H9 (cell line): Measurements from ENCODE around the gene TRAF7. TPM values are rescaled to one million over a fixed set of nuclear protein-coding genes. Genes with fewer than 3 reads are reported as not detected.
"Not testable (repeated sequence)": the region's sequence is repeated elsewhere in the genome, so short reads cannot be mapped to it uniquely, and the experiment has no call there.

Experiments
- DNase-seq: peaks from one replicate; pipeline ENCODE4 v3.0.0-alpha.2; 2017
- H2AFZ ChIP-seq: one replicate; pipeline ENCODE4 v1.6.1; 2013; ENCODE audit warnings: mild to moderate bottlenecking, low read length, control low read depth, moderate library complexity
- H2AK5ac ChIP-seq: 2 replicates; pipeline ENCODE4 v1.6.1; 2013; ENCODE audit warnings: low read length, control low read depth, mixed read lengths; ENCODE audit not compliant: insufficient read length
- H2BK120ac ChIP-seq: one replicate; pipeline ENCODE4 v1.6.1; 2013; ENCODE audit warnings: low read depth, mild to moderate bottlenecking, low read length, control low read depth, inconsistent platforms; ENCODE audit not compliant: poor library complexity, severe bottlenecking
- H2BK12ac ChIP-seq: 2 replicates; pipeline ENCODE4 v1.6.1; 2013; ENCODE audit warnings: low read length, control low read depth, mixed read lengths, low read depth; ENCODE audit not compliant: insufficient read length
- H2BK15ac ChIP-seq: 2 replicates; pipeline ENCODE4 v1.6.1; 2013; ENCODE audit warnings: low read depth, low read length, control low read depth
- H2BK20ac ChIP-seq: one replicate; pipeline ENCODE4 v1.6.1; 2013; ENCODE audit warnings: low read depth, mild to moderate bottlenecking, low read length, control low read depth, inconsistent platforms; ENCODE audit not compliant: poor library complexity, severe bottlenecking
- H2BK5ac ChIP-seq: 2 replicates; pipeline ENCODE4 v1.6.1; 2013; ENCODE audit warnings: low read length, control low read depth, mixed read lengths; ENCODE audit not compliant: insufficient read length
- H3K14ac ChIP-seq: 2 replicates; pipeline ENCODE4 v1.6.1; 2013; ENCODE audit warnings: low read length, control low read depth; ENCODE audit not compliant: insufficient read depth
- H3K18ac ChIP-seq: 2 replicates; pipeline ENCODE4 v1.6.1; 2013; ENCODE audit warnings: low read depth, mild to moderate bottlenecking, mixed read lengths, low read length, control low read depth; ENCODE audit not compliant: insufficient read length
- H3K23ac ChIP-seq: 2 replicates; pipeline ENCODE4 v1.6.1; 2013; ENCODE audit warnings: low read length, control low read depth, mixed read lengths, low read depth; ENCODE audit not compliant: insufficient read length
- H3K23me2 ChIP-seq: 2 replicates; pipeline ENCODE4 v1.6.1; 2013; ENCODE audit warnings: low read depth, mild to moderate bottlenecking, mixed read lengths, low read length, control low read depth; ENCODE audit not compliant: insufficient read length, poor library complexity, severe bottlenecking
- H3K27ac ChIP-seq: 2 replicates; pipeline ENCODE4 v1.5.1; 2013; ENCODE audit warnings: low read length, control low read depth, mixed read lengths, low read depth; ENCODE audit not compliant: insufficient read length
- H3K27me3 ChIP-seq: 2 replicates; pipeline ENCODE4 v1.6.1; 2013; ENCODE audit warnings: low read length, control low read depth, inconsistent platforms; ENCODE audit not compliant: insufficient read depth
- H3K4ac ChIP-seq: 2 replicates; pipeline ENCODE4 v1.6.1; 2013; ENCODE audit warnings: low read depth, mild to moderate bottlenecking, control low read depth, inconsistent platforms, low read length, moderate library complexity
- H3K4me1 ChIP-seq: 2 replicates; pipeline ENCODE4 v1.6.1; 2013; ENCODE audit warnings: low read length, control low read depth, inconsistent platforms; ENCODE audit not compliant: insufficient read depth
- H3K4me2 ChIP-seq: 2 replicates; pipeline ENCODE4 v1.6.1; 2013; ENCODE audit warnings: low read length, control low read depth, mixed read lengths; ENCODE audit not compliant: insufficient read length, insufficient read depth
- H3K56ac ChIP-seq: 2 replicates; pipeline ENCODE4 v1.6.1; 2013; ENCODE audit warnings: low read depth, mild to moderate bottlenecking, mixed read lengths, low read length, control low read depth; ENCODE audit not compliant: insufficient read length
- H3K79me1 ChIP-seq: 2 replicates; pipeline ENCODE4 v1.6.1; 2013; ENCODE audit warnings: low read depth, mild to moderate bottlenecking, moderate library complexity, low read length, control low read depth, inconsistent platforms; ENCODE audit not compliant: insufficient read depth, poor library complexity, severe bottlenecking
- H3K79me2 ChIP-seq: 2 replicates; pipeline ENCODE4 v1.6.1; 2013; ENCODE audit warnings: low read length, control low read depth, inconsistent platforms; ENCODE audit not compliant: insufficient read depth
- H3K9ac ChIP-seq: 2 replicates; pipeline ENCODE4 v1.6.1; 2013; ENCODE audit warnings: low read length, control low read depth, mixed read lengths; ENCODE audit not compliant: insufficient read length; ENCODE audit errors: extremely low read depth
- H3K9me3 ChIP-seq: one replicate; pipeline ENCODE4 v1.6.1; 2013; ENCODE audit warnings: low read depth, low read length, inconsistent platforms; ENCODE audit not compliant: control insufficient read depth
- H3T11ph ChIP-seq: one replicate; pipeline ENCODE4 v1.6.1; 2013; ENCODE audit warnings: mild to moderate bottlenecking, low read length, control low read depth, inconsistent platforms
- H4K20me1 ChIP-seq: one replicate; pipeline ENCODE4 v1.6.1; 2013; ENCODE audit not compliant: control insufficient read depth, insufficient read length, insufficient read depth
- H4K5ac ChIP-seq: 2 replicates; pipeline ENCODE4 v1.6.1; 2013; ENCODE audit warnings: low read depth, mild to moderate bottlenecking, mixed read lengths, low read length, control low read depth; ENCODE audit not compliant: insufficient read length
- H4K8ac ChIP-seq: replicated peaks from 2 replicates; pipeline ENCODE4 v1.6.1; 2013; ENCODE audit warnings: low read length, control low read depth, mixed read lengths, low read depth; ENCODE audit not compliant: insufficient read length
- H4K91ac ChIP-seq: 2 replicates; pipeline ENCODE4 v1.6.1; 2013; ENCODE audit warnings: low read depth, mild to moderate bottlenecking, moderate library complexity, mixed read lengths, low read length, control low read depth; ENCODE audit not compliant: insufficient read length
- H3K27ac Mint-ChIP-seq, 3 experiments: 2 replicates in 2 of 3; 3 replicates in 1 of 3; pipeline ENCODE4 v1.8.0; 2020 to 2021; ENCODE audit warnings: mixed read lengths in 3 of 3, mild to moderate bottlenecking in 1 of 3, moderate library complexity in 1 of 3
- H3K27me3 Mint-ChIP-seq: 2 replicates; pipeline ENCODE4 v1.8.0; 2021; ENCODE audit warnings: low read depth, mild to moderate bottlenecking, moderate library complexity, mixed read lengths
- H3K36me3 Mint-ChIP-seq, 3 experiments: 2 replicates in 2 of 3; 3 replicates in 1 of 3; pipeline ENCODE4 v1.8.0; 2020 to 2021; ENCODE audit warnings: low read depth in 3 of 3, mixed read lengths in 3 of 3; ENCODE audit not compliant: insufficient read depth in 1 of 3
- H3K4me1 Mint-ChIP-seq, 2 experiments: 2 replicates each; pipeline ENCODE4 v1.8.0; 2020; ENCODE audit warnings: mixed read lengths in 2 of 2
- H3K4me3 Mint-ChIP-seq, 2 experiments: 2 replicates in 1 of 2; 3 replicates in 1 of 2; pipeline ENCODE4 v1.8.0; 2020 to 2021; ENCODE audit warnings: mild to moderate bottlenecking in 2 of 2, mixed read lengths in 2 of 2, moderate library complexity in 1 of 2
- H3K9me3 Mint-ChIP-seq, 2 experiments: 2 replicates in 1 of 2; 3 replicates in 1 of 2; pipeline ENCODE4 v1.8.0; 2020; ENCODE audit warnings: mild to moderate bottlenecking in 2 of 2, mixed read lengths in 2 of 2, moderate library complexity in 1 of 2
- WGBS: extraction: QIAGEN DNeasy Blood & Tissue Kit; methylation state at CpG from one replicate; pipeline ENCODE4 v1.1.7; 2013; ENCODE audit warnings: missing lambda C conversion rate, low lambda C conversion rate, mixed read lengths; ENCODE audit not compliant: insufficient read length; ENCODE audit errors: extremely low coverage; 5-methylcytosine and 5-hydroxymethylcytosine counted together
- total RNA-seq: library from RNA; stranded (reverse); gene quantifications from 2 replicates; pipeline ENCODE4 v1.2.1, GENCODE V29; 2021

The TRAF7 gene
- total RNA-seq, 1 experiment from 2014 or later: 108 TPM

- not testable (repeated sequence) for H3K9me3 ChIP-seq, H2BK12ac ChIP-seq, H3K23ac ChIP-seq, H3K27ac Mint-ChIP-seq, H2AK5ac ChIP-seq, H2BK5ac ChIP-seq, H3K56ac ChIP-seq, H4K91ac ChIP-seq, H2AFZ ChIP-seq, H3K27ac ChIP-seq, H4K20me1 ChIP-seq, H3K14ac ChIP-seq, H3K4me1 ChIP-seq, H3K23me2 ChIP-seq, DNase-seq, H3T11ph ChIP-seq, H2BK120ac ChIP-seq, H3K4ac ChIP-seq, H2BK20ac ChIP-seq, H3K9ac ChIP-seq, H4K8ac ChIP-seq, H3K9me3 Mint-ChIP-seq, H3K4me3 Mint-ChIP-seq, H3K27me3 ChIP-seq, H3K4me2 ChIP-seq, H2BK15ac ChIP-seq, H3K79me2 ChIP-seq, H3K18ac ChIP-seq, H3K4me1 Mint-ChIP-seq, H3K79me1 ChIP-seq, H4K5ac ChIP-seq, H3K27me3 Mint-ChIP-seq
- H3K36me3 Mint-ChIP-seq: peaks cover 2 to 22% (median 13%) of the 10 kb centered on the region in 3 experiments; a peak in 6 of 7 replicates
- WGBS: no CpG with 5 or more reads among the region's 36 CpGs
Observed at GRCh38 chr16:2111009-2111353, 44.6 kb upstream of the TRAF7 start.

GRCh38 chr16:2111412-2112335 is 43.9 kb upstream of the TRAF7 start:
- H3K4ac ChIP-seq, H3K23me2 ChIP-seq, H3K18ac ChIP-seq, H4K5ac ChIP-seq, H3K9me3 ChIP-seq, H4K8ac ChIP-seq, H2BK5ac ChIP-seq, H2BK15ac ChIP-seq, H2BK12ac ChIP-seq, H3K27me3 Mint-ChIP-seq, H3K9ac ChIP-seq, H3K56ac ChIP-seq, H3K4me1 Mint-ChIP-seq, H3K4me2 ChIP-seq, H3K4me3 Mint-ChIP-seq, H2BK120ac ChIP-seq, H3K14ac ChIP-seq, H3K79me1 ChIP-seq, H2AFZ ChIP-seq, H3K27me3 ChIP-seq, H3K27ac Mint-ChIP-seq, H3K79me2 ChIP-seq, H3K9me3 Mint-ChIP-seq, H4K91ac ChIP-seq, H3T11ph ChIP-seq, H2AK5ac ChIP-seq, H3K23ac ChIP-seq, H3K27ac ChIP-seq, H2BK20ac ChIP-seq, H4K20me1 ChIP-seq, DNase-seq, H3K4me1 ChIP-seq: not testable (repeated sequence)
- peaks cover 2 to 22% (median 13%) of the 10 kb centered on the region in 3 experiments; a peak in 6 of 7 replicates for H3K36me3 Mint-ChIP-seq
- no CpG with 5 or more reads among the region's 65 CpGs for WGBS
